ENCODE data around the gene FMN1.

DNA sequence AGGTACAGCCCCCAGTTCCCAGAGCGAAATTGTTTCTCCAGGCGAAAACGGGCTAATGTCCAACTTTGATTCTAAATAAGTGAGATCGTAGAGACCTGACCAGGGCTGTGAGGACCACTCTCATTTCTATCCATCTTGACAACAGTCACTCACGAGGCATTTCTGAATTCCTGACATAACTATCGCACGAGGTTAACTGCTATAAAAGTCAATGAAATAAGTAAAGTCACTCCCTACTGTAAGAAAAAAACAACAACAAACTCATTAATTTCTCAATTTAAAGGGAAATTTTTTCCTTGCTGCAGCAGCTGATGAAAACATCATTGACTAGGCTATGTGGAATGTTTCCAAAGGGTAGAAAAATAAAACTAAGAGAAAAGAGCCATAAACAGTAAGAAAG is 407.6 kb downstream of the FMN1 start:
- TF ChIP-seq, protein P1, sequence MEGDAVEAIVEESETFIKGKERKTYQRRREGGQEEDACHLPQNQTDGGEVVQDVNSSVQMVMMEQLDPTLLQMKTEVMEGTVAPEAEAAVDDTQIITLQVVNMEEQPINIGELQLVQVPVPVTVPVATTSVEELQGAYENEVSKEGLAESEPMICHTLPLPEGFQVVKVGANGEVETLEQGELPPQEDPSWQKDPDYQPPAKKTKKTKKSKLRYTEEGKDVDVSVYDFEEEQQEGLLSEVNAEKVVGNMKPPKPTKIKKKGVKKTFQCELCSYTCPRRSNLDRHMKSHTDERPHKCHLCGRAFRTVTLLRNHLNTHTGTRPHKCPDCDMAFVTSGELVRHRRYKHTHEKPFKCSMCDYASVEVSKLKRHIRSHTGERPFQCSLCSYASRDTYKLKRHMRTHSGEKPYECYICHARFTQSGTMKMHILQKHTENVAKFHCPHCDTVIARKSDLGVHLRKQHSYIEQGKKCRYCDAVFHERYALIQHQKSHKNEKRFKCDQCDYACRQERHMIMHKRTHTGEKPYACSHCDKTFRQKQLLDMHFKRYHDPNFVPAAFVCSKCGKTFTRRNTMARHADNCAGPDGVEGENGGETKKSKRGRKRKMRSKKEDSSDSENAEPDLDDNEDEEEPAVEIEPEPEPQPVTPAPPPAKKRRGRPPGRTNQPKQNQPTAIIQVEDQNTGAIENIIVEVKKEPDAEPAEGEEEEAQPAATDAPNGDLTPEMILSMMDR (IDR thresholded peaks at IDR 0.05) = no peak
- no peak for TF ChIP-seq POLR2A (IDR thresholded peaks at IDR 0.05)
- TF ChIP-seq EP300 (IDR thresholded peaks at IDR 0.05) = no peak
